GM19238 (cell line): ENCODE data around the gene FOXQ1.
"Not testable (repeated sequence)": the region's sequence is repeated elsewhere in the genome, so short reads cannot be mapped to it uniquely, and the experiment has no call there.

Experiments used
- DNase-seq: peaks from one replicate; pipeline ENCODE4 v3.0.0; 2011; ENCODE audit warnings: low spot score; ENCODE audit not compliant: insufficient read length

FOXQ1 gene

DNA sequence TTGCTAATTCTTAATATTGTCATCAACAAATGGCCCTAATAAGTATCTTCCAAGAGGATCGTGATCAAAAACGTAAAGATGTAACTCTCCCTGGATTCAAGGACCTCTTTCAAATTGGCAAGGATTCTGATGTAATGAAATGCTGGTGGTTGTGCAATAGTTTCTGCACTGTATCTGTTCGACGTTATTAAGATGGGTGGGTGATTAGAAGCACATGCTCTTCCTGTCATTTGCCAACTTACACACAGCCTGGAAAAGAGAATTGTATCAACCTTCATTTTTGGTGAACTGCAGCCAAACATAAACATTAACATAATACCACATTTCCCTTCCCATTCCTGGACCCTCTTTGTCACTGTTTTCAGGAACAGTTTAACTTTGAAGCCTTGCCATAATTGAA is 9.8 kb downstream of the FOXQ1 start:
- no peak for DNase-seq

DNA sequence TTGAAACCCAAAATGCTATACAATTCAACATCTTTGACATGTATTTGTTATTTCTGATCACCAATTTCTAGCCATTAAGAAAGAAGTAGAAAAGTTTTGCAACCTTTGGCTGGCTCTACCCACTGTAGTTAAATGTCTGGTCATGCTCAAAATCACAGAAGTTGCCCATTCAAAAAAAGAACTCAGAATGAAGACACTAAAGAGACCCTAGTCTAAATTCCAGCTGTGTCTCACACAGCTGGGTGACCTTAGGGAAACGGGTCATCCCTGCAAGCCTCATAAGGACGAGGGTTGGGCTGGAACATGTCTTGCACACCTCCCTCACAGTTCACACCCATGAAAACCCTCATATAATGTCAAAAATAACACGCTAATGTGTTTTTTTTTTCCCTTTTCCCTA is 10.3 kb downstream of the FOXQ1 start:
- no peak for DNase-seq

DNA sequence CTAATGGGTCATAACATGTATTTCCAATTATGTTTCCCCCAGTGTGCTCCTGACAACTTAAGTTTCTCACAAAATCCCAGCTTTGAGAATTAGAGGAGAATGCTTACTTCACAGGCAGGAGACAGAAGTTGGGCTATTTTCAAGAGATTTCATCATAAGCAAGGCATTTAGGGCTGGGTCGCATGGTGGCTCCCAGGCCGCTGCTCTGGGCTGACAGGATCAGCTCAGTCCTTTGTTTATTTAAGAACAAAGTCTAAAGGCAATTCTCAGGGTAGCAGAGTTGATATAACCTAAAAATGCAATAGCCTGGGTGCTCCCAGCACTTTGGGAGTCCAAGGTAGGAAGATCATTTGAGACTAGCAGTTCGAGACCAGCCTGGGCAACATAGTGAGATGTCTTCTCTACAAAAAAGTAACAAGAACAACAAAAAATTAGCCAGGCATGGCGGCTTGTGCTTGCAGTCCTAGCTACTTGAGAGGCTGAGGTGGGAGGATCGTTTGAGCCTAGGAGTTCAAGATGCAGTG is 10.9 kb downstream of the FOXQ1 start:
- no peak for DNase-seq

DNA sequence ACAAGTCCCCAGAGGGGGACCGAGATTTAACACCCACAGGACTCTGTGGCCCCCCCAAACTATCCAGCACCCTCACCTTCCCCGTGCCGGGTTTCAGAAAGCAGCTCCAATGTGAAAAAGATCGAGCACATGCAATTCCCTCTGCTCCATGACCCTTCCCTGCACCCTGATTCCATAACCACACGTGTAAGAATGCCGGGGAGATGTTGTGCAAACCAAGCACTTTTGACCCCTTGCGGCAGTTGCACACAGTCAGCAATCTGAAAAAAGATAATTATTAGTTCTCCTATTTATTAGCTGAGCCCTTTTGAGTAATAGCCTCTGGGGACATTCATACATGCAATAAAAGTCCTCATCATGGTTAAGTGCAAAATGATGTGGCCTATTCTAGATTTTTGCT is 13.0 kb downstream of the FOXQ1 start:
- no peak for DNase-seq

DNA sequence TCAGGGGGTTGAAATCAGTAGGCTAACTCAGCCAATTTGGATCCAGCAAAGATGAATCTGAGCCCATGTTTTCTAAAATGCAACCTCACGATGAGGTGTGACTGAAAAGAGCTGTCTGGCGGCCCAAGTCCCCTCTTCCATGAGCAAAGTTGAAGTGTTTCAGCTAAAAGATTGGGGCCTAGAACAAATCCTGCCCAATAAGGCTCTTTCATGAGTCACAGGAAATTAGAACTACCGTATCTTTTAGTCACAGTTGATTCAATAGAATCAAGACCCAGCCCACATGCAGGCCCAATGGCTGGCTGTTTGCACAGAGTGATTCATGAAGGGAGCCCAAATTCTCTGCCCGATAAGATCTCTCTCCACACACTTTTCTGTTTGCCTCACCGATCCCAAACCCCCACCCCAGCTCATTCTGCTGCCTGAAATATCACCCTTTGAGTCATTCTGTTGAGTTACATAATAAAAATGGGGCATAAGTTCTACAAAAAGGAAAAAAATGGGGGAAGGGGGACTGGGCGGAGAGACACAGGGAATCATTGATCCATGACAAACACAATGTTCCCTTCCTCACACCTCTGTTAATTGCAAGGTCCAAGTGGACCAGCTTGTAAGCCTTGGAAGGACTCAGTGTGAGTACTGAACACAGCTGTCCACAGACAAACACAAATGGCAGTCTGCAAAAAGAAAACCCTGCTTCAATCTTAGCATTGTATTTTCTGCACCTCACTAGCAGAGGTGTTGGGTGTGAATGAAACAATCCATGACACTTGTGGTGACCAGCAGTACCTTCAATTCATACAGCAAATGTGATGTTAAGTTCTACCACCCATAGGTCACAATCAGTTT is 13.8 kb downstream of the FOXQ1 start:
- no peak for DNase-seq

DNA sequence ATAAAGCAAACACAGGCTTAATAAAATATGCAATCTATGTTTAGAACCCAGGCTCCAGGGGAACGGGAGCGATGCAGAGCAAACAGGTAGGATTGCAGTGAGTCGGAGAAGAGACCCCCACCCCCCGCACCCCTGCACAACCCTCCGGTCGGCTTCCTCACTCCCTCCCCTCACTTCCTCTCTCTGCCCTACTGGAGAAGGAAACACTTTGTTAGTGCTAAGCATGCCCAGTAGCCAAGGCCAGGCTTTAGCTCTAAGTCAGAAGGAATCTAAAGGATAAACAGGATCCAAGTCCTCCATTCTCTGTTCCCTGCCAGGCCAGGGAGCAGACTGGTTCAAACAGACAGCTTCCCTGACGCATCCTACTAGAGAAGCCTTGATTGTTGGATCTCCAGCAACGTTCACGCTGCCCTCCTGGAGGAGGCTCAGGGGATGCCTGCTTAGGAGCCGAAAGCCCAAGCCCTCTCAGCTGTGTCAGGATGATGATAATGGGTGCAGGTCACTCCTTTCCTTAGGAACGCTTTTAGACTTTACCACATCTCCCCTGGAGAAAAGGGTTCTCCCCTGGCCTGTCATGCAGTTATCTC is 14.7 kb downstream of the FOXQ1 start:
- no peak for DNase-seq

DNA sequence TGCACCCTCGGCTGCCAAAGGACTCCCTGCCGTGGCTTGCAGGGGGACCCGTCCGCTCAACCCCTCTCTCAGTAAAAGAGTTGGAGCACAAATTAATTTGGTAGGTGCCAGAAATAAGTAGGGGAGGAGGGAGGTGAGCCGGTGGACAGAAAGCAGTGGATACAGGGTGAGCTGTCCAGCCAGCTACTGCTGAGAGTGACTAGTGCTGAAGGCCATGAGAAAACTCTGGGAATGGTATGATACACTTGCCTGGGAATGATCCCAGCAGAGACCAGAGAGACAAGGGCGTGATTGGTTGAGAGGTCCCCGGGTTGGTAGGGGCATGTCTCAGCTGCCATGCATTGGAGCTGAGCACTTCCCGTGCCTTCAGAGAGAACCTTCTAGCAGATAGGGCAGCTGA is 15.7 kb downstream of the FOXQ1 start:
- no peak for DNase-seq

DNA sequence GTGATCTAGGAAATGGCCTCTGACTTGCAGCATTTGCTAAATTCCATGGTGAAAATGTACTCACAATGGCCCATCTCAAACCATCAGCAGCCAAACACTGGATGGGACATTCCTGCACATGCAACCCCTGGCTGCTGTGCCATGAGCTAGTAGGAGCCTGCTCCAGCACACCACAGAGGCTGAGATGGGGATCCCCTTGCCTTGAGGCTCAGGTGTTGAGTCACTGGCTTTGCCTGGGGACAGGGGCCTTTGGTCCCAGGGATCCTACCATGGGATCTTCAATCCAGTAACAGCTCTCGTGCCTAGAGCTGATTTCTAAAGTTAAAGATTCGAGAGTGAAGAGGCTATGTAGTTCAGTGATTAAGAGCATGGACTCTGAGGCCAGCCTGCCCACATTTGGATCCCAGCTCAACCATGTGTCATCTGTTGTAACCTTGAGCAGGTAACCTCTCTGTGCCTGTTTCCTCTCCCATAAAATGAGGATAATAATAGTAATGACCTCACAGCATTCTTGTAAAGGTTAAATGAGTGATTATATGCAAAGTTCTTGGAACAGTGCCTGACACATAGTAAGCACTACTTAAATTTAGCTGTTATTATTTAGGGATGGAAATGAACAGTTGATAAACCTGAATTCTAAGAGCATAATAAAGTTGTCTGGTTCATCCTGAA is 16.4 kb downstream of the FOXQ1 start:
- no peak for DNase-seq

DNA sequence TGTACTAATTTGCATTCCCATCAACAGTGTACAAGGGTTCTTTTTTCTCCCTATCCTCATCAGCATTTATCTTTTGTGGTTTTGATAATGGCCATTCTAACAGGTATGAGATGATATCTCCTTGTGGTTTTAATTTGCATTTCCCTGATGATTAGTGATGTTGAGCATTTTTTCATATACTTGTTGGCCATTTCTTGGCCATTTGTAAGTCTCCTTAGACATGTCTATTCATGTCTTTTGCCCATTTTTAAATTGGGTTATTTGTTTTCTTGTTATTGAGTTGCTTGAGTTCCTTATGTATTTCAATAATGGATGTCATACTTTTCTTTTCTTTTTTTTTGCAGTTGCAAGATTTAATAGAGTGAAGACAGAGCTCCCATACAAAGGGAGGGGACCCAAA is 17.8 kb downstream of the FOXQ1 start:
- DNase-seq = no peak

DNA sequence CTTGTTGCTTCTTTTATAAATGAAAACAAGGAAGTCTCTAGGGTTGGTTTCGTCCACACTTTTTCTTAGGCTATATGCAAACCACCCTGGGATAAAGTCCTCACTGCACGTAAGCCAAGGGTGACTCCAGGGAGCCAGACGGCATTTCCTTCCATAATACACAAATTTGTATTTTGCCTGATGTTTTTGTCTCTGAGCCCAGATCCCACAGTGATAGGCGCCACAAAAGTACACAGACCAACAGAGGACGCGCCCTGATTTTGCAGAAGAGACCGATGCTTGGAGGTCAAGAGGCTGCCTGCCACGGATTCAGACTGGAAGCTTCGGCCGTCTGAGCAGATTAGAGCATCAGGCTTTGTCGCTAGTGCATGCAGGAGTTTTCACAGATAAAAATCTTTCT is 22.8 kb downstream of the FOXQ1 start:
- DNase-seq = no peak

DNA sequence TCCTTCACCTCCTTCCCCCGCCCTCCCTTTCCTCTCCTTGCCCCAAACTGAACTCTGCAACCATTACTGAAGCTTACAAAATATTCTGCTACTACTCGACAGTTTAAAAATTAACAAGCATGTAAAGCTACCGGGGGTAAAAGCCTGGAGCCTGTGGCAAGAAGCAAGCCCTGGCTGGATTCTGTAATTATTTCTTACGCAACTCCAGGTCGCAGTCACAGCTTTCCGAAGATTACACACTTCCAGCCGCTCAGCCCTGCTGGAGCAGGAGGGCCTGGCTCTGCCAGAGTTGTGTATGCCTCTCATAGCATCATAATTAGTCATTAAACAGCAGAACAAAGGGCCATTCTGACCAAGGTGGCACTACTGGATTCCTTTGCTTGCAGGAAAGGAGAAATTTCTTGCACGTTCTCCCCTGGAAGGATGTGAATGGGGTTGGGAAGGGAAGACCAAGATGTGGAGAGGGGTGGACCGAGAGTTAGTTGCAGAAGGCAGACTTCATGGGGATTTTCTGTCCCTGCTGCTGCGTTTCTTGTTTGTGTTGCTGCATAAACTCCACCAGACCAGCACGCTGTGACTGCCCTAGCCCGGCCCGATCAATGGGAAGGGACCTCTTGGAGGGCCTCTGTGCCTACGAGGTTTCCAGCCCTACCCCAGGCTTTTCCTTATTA is 23.6 kb downstream of the FOXQ1 start:
- DNase-seq = no peak

DNA sequence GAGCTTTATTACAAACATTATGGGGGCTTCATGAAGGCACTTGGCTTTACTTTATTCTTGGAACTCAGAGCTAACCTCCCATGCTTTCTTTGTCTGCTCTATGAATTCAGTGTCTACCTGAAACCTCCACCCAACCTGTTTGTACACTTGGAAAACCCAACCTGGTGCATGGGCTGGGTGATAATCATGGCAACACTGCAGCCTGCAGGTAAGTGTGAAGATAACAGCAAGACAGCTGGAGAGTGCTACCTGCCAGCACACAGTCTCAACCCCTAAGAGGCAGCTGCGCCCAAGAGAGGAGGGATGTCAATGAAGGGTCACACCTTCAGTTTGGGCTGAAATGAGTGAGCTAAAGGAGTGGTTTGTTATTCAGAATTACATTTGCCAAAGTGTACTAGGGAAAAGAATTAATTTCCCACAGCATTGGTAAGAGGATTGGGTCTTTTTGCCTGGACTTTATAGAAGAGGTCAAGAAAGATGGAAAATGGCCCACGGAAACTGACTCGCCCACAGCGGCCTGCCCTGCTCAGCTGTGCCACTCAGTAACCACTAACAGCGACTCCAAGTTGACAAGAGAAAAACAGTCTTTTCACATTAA is 24.4 kb downstream of the FOXQ1 start:
- no peak for DNase-seq

DNA sequence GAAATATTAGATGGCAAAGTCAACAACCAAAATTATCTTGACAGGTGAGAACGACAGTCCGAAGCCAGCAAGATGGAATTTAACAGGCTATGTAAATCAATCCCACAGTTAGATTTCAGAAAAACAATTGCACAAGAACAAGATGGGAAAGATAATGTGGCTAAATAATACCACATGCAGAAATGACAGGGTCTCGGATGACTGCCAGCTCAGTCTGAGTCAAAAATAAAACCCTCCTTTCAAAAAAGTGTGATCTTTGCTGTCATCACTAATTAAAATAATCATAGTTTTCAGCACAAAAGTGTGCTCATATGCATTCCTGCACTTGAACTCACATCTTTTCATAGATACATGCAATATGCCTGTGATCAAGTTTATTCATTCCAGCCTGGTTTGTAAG is 25.9 kb downstream of the FOXQ1 start:
- DNase-seq = no peak

DNA sequence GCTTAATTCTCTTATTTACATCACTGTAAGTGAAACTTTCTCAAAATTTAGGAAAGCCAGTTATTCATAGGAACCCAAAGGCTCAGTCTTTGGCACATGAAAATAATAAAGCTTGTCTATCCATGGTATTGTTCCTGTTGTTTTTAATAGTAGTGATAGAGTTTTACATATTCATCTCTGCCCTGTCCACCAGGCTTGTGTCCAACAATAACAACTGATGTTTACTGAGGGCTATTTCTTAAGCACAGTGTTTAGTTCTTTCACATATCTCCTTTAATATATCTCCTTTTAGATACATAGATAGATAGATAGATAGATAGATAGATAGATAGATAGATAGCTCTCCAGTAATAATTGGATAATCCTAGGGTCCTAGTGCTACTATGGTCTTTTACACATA is 34.2 kb downstream of the FOXQ1 start:
- no peak for DNase-seq

DNA sequence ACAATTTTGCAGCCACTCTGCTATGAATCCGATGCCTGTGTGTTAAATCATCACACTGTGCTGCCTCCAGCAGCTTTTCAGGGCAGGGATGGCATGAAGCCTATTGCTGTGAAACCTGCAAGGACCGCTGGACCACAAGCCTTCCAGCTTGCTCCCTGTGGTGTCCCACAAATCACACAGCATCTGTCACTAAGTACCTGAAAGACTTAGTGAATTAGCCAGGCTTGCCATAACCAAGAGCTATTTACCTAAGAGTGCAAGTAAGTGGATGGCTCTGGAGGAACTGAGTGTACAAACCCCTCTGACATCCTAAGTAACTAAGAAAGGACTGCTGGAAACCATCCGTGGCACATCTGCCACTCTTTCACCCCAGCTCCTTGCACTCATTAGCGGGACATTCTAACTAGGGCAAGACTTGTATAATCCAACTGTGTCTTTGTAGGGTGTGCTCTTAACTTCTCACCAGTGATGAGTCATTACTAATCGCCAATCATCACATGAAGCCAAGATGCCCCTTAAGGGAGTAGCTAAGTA is 34.7 kb downstream of the FOXQ1 start:
- no peak for DNase-seq

DNA sequence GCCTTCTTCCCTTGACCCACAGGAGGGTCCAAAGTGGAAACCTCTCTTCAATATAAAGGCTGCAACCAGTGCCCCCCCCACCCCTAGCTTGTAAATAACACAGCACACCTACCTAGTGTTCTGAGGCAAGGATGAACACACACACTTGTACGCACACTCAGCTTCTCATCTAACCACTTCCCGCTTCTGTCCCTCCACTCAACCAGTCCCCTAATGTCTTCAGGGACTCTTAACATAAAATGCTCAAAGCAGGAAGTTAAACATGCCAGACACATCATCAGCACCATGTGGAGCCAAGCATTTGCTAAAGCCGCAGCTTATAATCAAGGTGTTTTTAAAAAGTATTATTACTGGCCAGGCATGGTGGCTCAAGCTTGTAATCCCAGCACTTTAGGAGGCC is 35.3 kb downstream of the FOXQ1 start:
- no peak for DNase-seq

DNA sequence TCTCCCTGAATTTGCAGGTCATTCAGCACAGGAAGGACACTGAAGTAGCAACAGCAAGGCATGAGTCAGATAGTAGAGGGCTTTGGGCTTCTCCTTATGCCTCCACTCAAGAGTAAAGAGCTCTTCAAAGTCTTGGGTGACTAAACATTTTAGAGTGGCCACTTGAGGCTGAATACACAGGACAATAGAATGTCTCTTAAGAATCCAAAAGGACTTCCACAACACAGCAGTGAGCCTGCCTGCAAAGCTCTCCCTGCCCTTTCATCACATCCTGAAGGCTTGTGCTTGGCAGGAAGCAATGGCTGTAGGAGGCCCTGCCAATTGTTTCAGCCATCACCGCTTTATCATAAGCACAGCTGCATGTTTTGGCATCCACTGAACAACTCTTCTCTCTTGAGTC is 36.8 kb downstream of the FOXQ1 start:
- no peak for DNase-seq

DNA sequence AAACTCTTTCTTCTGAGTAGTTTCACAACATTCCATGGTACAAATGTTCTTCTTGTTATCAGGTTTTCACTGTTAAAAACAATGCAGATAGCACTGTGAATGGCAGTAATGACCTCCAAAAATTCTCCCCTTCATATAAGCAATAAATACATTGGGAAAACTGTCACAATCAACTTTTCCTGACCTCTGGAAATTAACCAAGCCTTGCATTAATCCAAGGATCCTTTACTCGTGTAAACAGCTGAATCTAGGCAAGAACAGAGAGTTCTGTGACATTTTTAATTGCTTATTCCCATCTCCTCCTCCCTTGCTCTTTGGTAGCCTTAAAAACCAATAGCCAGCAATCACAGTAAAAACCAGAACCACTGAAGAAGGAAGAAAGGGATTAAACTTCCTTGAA is 37.8 kb downstream of the FOXQ1 start:
- DNase-seq = no peak

DNA sequence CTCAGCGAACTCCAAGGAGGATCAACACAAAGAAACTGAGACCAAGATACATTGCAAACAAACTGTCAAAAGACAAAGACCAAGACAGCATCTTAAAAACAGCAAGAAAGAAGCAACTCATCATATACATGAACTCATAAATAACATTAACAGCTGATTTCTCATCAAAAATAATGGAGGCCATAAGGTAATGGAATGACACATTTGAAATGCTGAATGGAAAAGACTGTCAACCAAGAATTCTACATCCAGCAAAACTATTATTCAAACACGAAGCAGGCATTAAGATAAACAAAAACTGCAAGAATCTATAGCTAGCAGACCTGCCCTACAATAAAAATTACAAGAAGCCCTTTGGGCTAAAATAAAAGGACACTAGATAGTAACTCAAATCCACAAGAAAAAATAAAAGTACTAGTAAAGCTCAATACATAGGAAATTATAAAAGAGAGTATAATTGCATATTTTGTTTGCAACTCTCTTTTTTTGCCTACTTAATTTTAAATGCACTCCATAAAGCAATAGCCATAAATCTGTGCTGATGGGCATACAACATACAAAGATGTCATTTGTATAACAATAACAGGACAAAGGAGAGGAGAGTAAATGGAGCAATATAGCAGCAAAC is 39.6 kb downstream of the FOXQ1 start:
- DNase-seq = no peak

DNA sequence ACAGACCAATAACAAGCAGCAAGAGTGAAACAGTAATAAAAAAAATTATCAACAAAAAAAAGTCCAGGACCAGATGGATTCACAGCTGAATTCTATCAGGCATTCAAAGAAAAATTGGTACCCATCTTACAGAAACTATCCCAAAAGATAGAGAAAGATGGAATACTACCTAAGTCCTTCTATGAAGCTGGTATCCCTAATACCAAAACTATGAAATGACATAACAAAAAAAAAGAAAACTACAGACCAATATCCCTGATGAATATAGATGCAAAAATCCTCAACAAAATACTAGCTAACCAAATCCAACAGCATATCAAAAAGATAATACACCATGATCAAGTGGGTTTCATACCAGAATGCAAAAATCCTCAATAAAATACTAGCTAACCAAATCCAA is 43.2 kb downstream of the FOXQ1 start:
- DNase-seq = not testable (repeated sequence)

DNA sequence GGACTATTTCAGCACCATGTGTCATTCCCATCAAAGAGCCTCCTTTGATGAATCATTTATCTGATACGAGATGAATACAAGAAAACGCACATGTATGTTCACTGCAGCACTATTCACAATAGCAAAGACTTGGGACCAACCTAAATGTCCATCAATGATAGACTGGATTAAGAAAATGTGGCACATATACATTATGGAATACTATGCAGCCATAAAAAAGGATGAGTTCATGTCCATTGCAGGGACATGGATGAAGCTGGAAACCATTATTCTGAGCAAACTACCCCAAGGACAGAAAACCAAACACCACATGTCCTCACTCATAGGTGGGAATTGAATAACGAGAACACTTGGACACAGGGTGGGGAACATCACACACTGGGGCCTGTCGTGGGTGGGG is 49.8 kb downstream of the FOXQ1 start:
- not testable (repeated sequence) for DNase-seq
